Gastroesophageal sphincter (tissue), 4 donors: ENCODE data around the gene SLC7A8. TPM values are rescaled to one million over a fixed set of nuclear protein-coding genes. Genes with fewer than 3 reads are reported as not detected.

Experiments
- ATAC-seq: fragments of 150-250 bp; one replicate; pipeline ENCODE4 v1.9.1; 2016; ENCODE audit warnings: mild to moderate bottlenecking, moderate library complexity
- H3K27ac ChIP-seq, 4 donors: fragments of 200-600 bp; sonication (generic) in 3 of 4; 1 replicate in 3 of 4; 2 replicates in 1 of 4; pipeline ENCODE4 v1.5.1; 2016 to 2019
- H3K27me3 ChIP-seq: fragments of 200-600 bp; sonication (generic); one replicate; pipeline ENCODE4 v1.5.1; 2019
- H3K36me3 ChIP-seq, 2 donors: fragments of 200-600 bp; sonication (generic); one replicate each; pipeline ENCODE4 v1.5.1; 2019; ENCODE audit warnings: control low read depth in 1 of 2
- H3K4me1 ChIP-seq, 3 donors: fragments of 200-600 bp; sonication (generic); 1 replicate in 2 of 3; 2 replicates in 1 of 3; pipeline ENCODE4 v1.5.1; 2016 to 2019; ENCODE audit warnings: control low read depth in 2 of 3
- H3K4me3 ChIP-seq, 2 donors: fragments of 200-600 bp; sonication (generic); one replicate each; pipeline ENCODE4 v1.5.1; 2019; ENCODE audit warnings: mild to moderate bottlenecking in 1 of 2, moderate library complexity in 1 of 2
- H3K9me3 ChIP-seq, 3 donors: fragments of 200-600 bp; sonication (generic); one replicate each; pipeline ENCODE4 v1.5.1; 2017 to 2019; ENCODE audit warnings: control low read depth in 2 of 3
- EP300 ChIP-seq: sonication (generic); formaldehyde crosslinking; IDR thresholded peaks from one replicate; pipeline ENCODE4 v1.6.1; 2017; ENCODE audit warnings: antibody characterized with exemption, mild to moderate bottlenecking
- POLR2A ChIP-seq, 2 donors: fragments of 450-650 bp; IDR thresholded peaks; one replicate each; pipeline ENCODE4 v1.6.1; 2017; ENCODE audit warnings: antibody characterized with exemption in 2 of 2, mild to moderate bottlenecking in 2 of 2, moderate library complexity in 1 of 2
- POLR2AphosphoS5 ChIP-seq: sonication (generic); formaldehyde crosslinking; IDR thresholded peaks from one replicate; pipeline ENCODE4 v1.6.1; 2017; ENCODE audit warnings: antibody characterized with exemption
- WGBS, 2 donors: methylation state at CpG; one replicate each; pipeline ENCODE4 v1.1.5; 2018; ENCODE audit warnings: low coverage in 1 of 2; 5-methylcytosine and 5-hydroxymethylcytosine counted together
- total RNA-seq, 4 donors: library from RNA; depleted of rRNA; stranded (reverse); fragments of >200 nt; gene quantifications; one replicate each; pipeline ENCODE4 v1.1.0, GENCODE V29; 2016
- TF ChIP-seq, protein P1 (sequence below), 4 experiments: fragments of 200-600 bp in 2 of 4; fragments of 450-650 bp in 2 of 4; sonication (generic) in 1 of 4; IDR thresholded peaks; one replicate each; pipeline ENCODE4 v1.5.1; 2017 to 2019; ENCODE audit warnings: antibody characterized with exemption in 4 of 4, mild to moderate bottlenecking in 2 of 4, moderate library complexity in 2 of 4

The SLC7A8 gene
- total RNA-seq, 4 donors from 2014 or later, result 21.6 to 56.7 (median 32.2) TPM

- H3K4me1 ChIP-seq, result peaks cover 0 to 12% (median 0%) of the 10 kb centered on the region in 3 donors
- H3K27me3 ChIP-seq, result no peaks in the 10 kb centered on the region
- TF ChIP-seq EP300 (no peak), POLR2AphosphoS5 (no peak), POLR2A (IDR thresholded peaks at IDR 0.05) (no peak)
- TF ChIP-seq, protein P1, sequence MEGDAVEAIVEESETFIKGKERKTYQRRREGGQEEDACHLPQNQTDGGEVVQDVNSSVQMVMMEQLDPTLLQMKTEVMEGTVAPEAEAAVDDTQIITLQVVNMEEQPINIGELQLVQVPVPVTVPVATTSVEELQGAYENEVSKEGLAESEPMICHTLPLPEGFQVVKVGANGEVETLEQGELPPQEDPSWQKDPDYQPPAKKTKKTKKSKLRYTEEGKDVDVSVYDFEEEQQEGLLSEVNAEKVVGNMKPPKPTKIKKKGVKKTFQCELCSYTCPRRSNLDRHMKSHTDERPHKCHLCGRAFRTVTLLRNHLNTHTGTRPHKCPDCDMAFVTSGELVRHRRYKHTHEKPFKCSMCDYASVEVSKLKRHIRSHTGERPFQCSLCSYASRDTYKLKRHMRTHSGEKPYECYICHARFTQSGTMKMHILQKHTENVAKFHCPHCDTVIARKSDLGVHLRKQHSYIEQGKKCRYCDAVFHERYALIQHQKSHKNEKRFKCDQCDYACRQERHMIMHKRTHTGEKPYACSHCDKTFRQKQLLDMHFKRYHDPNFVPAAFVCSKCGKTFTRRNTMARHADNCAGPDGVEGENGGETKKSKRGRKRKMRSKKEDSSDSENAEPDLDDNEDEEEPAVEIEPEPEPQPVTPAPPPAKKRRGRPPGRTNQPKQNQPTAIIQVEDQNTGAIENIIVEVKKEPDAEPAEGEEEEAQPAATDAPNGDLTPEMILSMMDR (IDR thresholded peaks at IDR 0.05), result no peak
- WGBS, 2 donors, result 82% methylated on average over 2 of the region's 2 CpGs; no CpG with 5 or more reads in 1 of the 2 donors
- ATAC-seq, result no peak
- no peaks in the 10 kb centered on the region for H3K9me3 ChIP-seq
- no peak overlapping the region for H3K4me3 ChIP-seq
- H3K27ac ChIP-seq, result no peak overlapping the region
- H3K36me3 ChIP-seq, result peaks cover 0 to 16% of the 10 kb centered on the region in 2 donors
These were observed 80.7 kb downstream of the SLC7A8 start for GRCh38 chr14:23102801-23103200.

DNA sequence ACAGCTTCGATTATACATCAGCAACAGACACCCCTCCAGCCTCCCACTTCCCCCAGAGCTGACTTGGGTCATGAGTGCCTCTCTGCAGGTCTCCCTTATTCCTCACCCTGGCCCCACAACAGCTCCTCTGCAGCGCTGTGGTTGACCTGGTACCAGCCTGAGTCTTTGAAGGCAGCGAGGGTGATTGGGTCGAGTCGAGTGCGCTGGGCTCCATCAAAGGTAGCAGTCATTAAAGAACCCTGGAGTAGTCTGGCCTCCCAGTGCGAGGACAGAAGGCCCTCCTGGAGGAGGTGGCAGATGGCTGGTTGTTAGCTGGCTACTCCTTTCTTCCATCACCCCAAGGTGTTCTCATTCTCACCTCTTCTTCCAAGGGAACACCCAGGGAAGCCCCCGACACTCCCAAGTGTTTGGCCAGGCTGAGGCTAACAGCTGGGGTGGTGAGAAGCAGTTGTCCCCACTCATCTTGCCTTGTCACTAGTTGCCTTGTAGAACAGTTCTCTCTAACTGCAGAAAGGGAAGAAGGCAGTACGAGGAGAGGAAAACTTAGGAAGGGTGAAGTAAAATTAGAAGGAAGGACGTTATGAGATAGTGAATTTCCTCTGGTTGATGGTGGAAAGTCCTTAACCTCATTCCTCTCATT is 81.4 kb downstream of the SLC7A8 start:
- WGBS, 2 donors, result 52 to 79% methylated on average over 2 to 4 of the region's 10 CpGs

GRCh38 chr14:23101213-23101970 is 82.1 kb downstream of the SLC7A8 start:
- no peak for ATAC-seq
- H3K27me3 ChIP-seq, result no peaks in the 10 kb centered on the region
- peaks cover 0 to 26% (median 5%) of the 10 kb centered on the region in 3 donors for H3K4me1 ChIP-seq
- H3K9me3 ChIP-seq, result no peaks in the 10 kb centered on the region
- TF ChIP-seq, protein P1 (IDR thresholded peaks at IDR 0.05), result no peak
- no peak for TF ChIP-seq POLR2AphosphoS5
- TF ChIP-seq EP300, result no peak
- no peak for TF ChIP-seq POLR2A (IDR thresholded peaks at IDR 0.05)
- WGBS, 2 donors, result 30 to 100% methylated on average over 1 to 2 of the region's 6 CpGs
- peaks cover 0 to 20% of the 10 kb centered on the region in 2 donors for H3K36me3 ChIP-seq
- H3K4me3 ChIP-seq, result no peak overlapping the region
- H3K27ac ChIP-seq, result no peak overlapping the region

More for the DNA sequence above, 81.4 kb downstream of the SLC7A8 start:
- Histone ChIP-seq H3K9me3 (no peaks in the 10 kb centered on the region), H3K36me3 (peaks cover 0 to 20% of the 10 kb centered on the region in 2 donors), H3K27me3 (no peaks in the 10 kb centered on the region), H3K4me1 (peaks cover 0 to 19% (median 0%) of the 10 kb centered on the region in 3 donors), H3K27ac (no peak overlapping the region), H3K4me3 (no peak overlapping the region)
- TF ChIP-seq POLR2AphosphoS5, result no peak
- TF ChIP-seq, protein P1 (IDR thresholded peaks at IDR 0.05), result no peak
- TF ChIP-seq POLR2A (IDR thresholded peaks at IDR 0.05), result no peak
- TF ChIP-seq EP300, result no peak
- ATAC-seq, result no peak

- no peak overlapping the region for H3K27ac ChIP-seq
- 17 to 88% methylated on average over 1 to 8 of the region's 10 CpGs for whole genome bisulfite sequencing, 2 donors
- no peak for ATAC-seq
These were observed 84.1 kb downstream of the SLC7A8 start for GRCh38 chr14:23099212-23099861.

More at GRCh38 chr14:23099212-23099861, 84.1 kb downstream of the SLC7A8 start:
- Histone ChIP-seq H3K9me3 (no peaks in the 10 kb centered on the region), H3K4me1 (peaks cover 0 to 22% (median 5%) of the 10 kb centered on the region in 3 donors), H3K27me3 (no peaks in the 10 kb centered on the region), H3K4me3 (no peak overlapping the region), H3K36me3 (peaks cover 0 to 20% of the 10 kb centered on the region in 2 donors)
- TF ChIP-seq POLR2A (IDR thresholded peaks at IDR 0.05) (no peak), EP300 (no peak), POLR2AphosphoS5 (no peak)
- TF ChIP-seq, protein P1 (IDR thresholded peaks at IDR 0.05), result no peak
